Measurements from ENCODE around the gene HMGN4. TPM values are rescaled to one million over a fixed set of nuclear protein-coding genes. Genes with fewer than 3 reads are reported as not detected.

HMGN4 gene
- total and polyA plus RNA-seq, 5 donors from 2014 or later, result 59.5 to 214 (median 183) TPM

GRCh38 chr6:26588965-26589364 lies 50.8 kb downstream of the HMGN4 start:
- H3K27me3 ChIP-seq (ENCODE audit: control insufficient read depth, insufficient read depth, low read length), result peaks cover 40% of the 10 kb centered on the region
- H3K27me3 Mint-ChIP-seq, result peaks cover 49% of the 10 kb centered on the region

GRCh38 chr6:26592649-26593048 lies 54.5 kb downstream of the HMGN4 start:
- Mint-ChIP-seq H3K27me3 (peaks cover 37% of the 10 kb centered on the region), H3K36me3 (no peaks in the 10 kb centered on the region), H3K4me3 (no peak overlapping the region)

More at GRCh38 chr6:26588965-26589364, 50.8 kb downstream of the HMGN4 start:
- no peak for ATAC-seq (ENCODE audit: low read depth in 2 of 2)
- Mint-ChIP-seq H3K36me3 (no peaks in the 10 kb centered on the region), H3K9me3 (no peaks in the 10 kb centered on the region), H3K27ac (no peak overlapping the region), H3K4me3 (no peak overlapping the region), H3K4me1 (no peaks in the 10 kb centered on the region)
- Histone ChIP-seq H3K4me1 (ENCODE audit: control insufficient read depth, insufficient read depth, low read length, poor library complexity, severe bottlenecking) (no peaks in the 10 kb centered on the region), H3K9me3 (ENCODE audit: control insufficient read depth in 2 of 2, low read length in 2 of 2) (no peaks in the 10 kb centered on the region), H3K4me3 (ENCODE audit: low read depth, low read length) (no peak overlapping the region), H3K27ac (ENCODE audit: insufficient read depth, low read length, poor library complexity, severe bottlenecking) (no peak overlapping the region), H3K36me3 (ENCODE audit: control insufficient read depth, insufficient read depth, low read length) (no peaks in the 10 kb centered on the region)
- no peak for DNase-seq

GRCh38 chr6:26593278-26594130 lies 55.3 kb downstream of the HMGN4 start:
- ATAC-seq (ENCODE audit: low read depth in 2 of 2) (no peak), DNase-seq (no peak)
- H3K4me1 ChIP-seq (ENCODE audit: control insufficient read depth, insufficient read depth, low read length, poor library complexity, severe bottlenecking), result peaks cover 25% of the 10 kb centered on the region
- no peaks in the 10 kb centered on the region for H3K9me3 Mint-ChIP-seq
- H3K36me3 Mint-ChIP-seq, result peaks cover 5% of the 10 kb centered on the region
- H3K9me3 ChIP-seq (ENCODE audit: control insufficient read depth in 2 of 2, low read length in 2 of 2), result no peaks in the 10 kb centered on the region
- no peak overlapping the region for H3K4me3 ChIP-seq (ENCODE audit: low read depth, low read length)
- peak overlapping the region in 1 of 4 donors; percentile 13 for H3K4me3 Mint-ChIP-seq
- peaks cover 37% of the 10 kb centered on the region for H3K27me3 Mint-ChIP-seq
- H3K27ac Mint-ChIP-seq, result no peak overlapping the region
- H3K27ac ChIP-seq (ENCODE audit: insufficient read depth, low read length, poor library complexity, severe bottlenecking), result no peak overlapping the region
- peaks cover 33% of the 10 kb centered on the region for H3K27me3 ChIP-seq (ENCODE audit: control insufficient read depth, insufficient read depth, low read length)
- H3K36me3 ChIP-seq (ENCODE audit: control insufficient read depth, insufficient read depth, low read length), result peaks cover 5% of the 10 kb centered on the region
- peaks cover 0 to 12% (median 5%) of the 10 kb centered on the region in 4 donors for H3K4me1 Mint-ChIP-seq

More at GRCh38 chr6:26592649-26593048, 54.5 kb downstream of the HMGN4 start:
- no peaks in the 10 kb centered on the region for H3K9me3 Mint-ChIP-seq
- Histone ChIP-seq H3K9me3 (ENCODE audit: control insufficient read depth in 2 of 2, low read length in 2 of 2) (no peaks in the 10 kb centered on the region), H3K4me1 (ENCODE audit: control insufficient read depth, insufficient read depth, low read length, poor library complexity, severe bottlenecking) (peaks cover 17% of the 10 kb centered on the region), H3K27me3 (ENCODE audit: control insufficient read depth, insufficient read depth, low read length) (peaks cover 33% of the 10 kb centered on the region), H3K36me3 (ENCODE audit: control insufficient read depth, insufficient read depth, low read length) (no peaks in the 10 kb centered on the region), H3K27ac (ENCODE audit: insufficient read depth, low read length, poor library complexity, severe bottlenecking) (no peak overlapping the region), H3K4me3 (ENCODE audit: low read depth, low read length) (no peak overlapping the region)
- DNase-seq, result peak in 1 of 3 donors; percentile 30
- no peak overlapping the region for H3K27ac Mint-ChIP-seq
- peaks cover 0 to 4% (median 0%) of the 10 kb centered on the region in 4 donors for H3K4me1 Mint-ChIP-seq
- no peak for ATAC-seq (ENCODE audit: low read depth in 2 of 2)

- no peak for DNase-seq
- no peaks in the 10 kb centered on the region for H3K9me3 ChIP-seq (ENCODE audit: control insufficient read depth in 2 of 2, low read length in 2 of 2)
- Mint-ChIP-seq H3K4me3 (peak overlapping the region in 2 of 4 donors; percentile 5 to 58), H3K27me3 (peaks cover 35% of the 10 kb centered on the region), H3K36me3 (peaks cover 9% of the 10 kb centered on the region), H3K27ac (no peak overlapping the region), H3K9me3 (no peaks in the 10 kb centered on the region), H3K4me1 (peaks cover 0 to 16% (median 9%) of the 10 kb centered on the region in 4 donors)
- peaks cover 28% of the 10 kb centered on the region for H3K4me1 ChIP-seq (ENCODE audit: control insufficient read depth, insufficient read depth, low read length, poor library complexity, severe bottlenecking)
- peaks cover 33% of the 10 kb centered on the region for H3K27me3 ChIP-seq (ENCODE audit: control insufficient read depth, insufficient read depth, low read length)
- no peak overlapping the region for H3K4me3 ChIP-seq (ENCODE audit: low read depth, low read length)
- peaks cover 11% of the 10 kb centered on the region for H3K36me3 ChIP-seq (ENCODE audit: control insufficient read depth, insufficient read depth, low read length)
- no peak overlapping the region for H3K27ac ChIP-seq (ENCODE audit: insufficient read depth, low read length, poor library complexity, severe bottlenecking)
- no peak for ATAC-seq (ENCODE audit: low read depth in 2 of 2)
Observed at GRCh38 chr6:26594131-26594498, 55.9 kb downstream of the HMGN4 start.

GRCh38 chr6:26594730-26595632 lies 56.8 kb downstream of the HMGN4 start:
- DNase-seq, result peak in 1 of 3 donors; percentile 39

GRCh38 chr6:26595669-26596269 lies 57.6 kb downstream of the HMGN4 start:
- H3K4me3 ChIP-seq (ENCODE audit: low read depth, low read length), result peak overlapping the region; percentile 95
- H3K4me1 Mint-ChIP-seq, result peaks cover 0 to 26% (median 17%) of the 10 kb centered on the region in 4 donors
- H3K27me3 Mint-ChIP-seq, result peaks cover 20% of the 10 kb centered on the region
- H3K27me3 ChIP-seq (ENCODE audit: control insufficient read depth, insufficient read depth, low read length), result peaks cover 33% of the 10 kb centered on the region
- no peaks in the 10 kb centered on the region for H3K9me3 ChIP-seq (ENCODE audit: control insufficient read depth in 2 of 2, low read length in 2 of 2)
- peaks cover 28% of the 10 kb centered on the region for H3K4me1 ChIP-seq (ENCODE audit: control insufficient read depth, insufficient read depth, low read length, poor library complexity, severe bottlenecking)
- peak overlapping the region; percentile 90 for H3K27ac ChIP-seq (ENCODE audit: insufficient read depth, low read length, poor library complexity, severe bottlenecking)
- peaks cover 19% of the 10 kb centered on the region for H3K36me3 Mint-ChIP-seq
- H3K36me3 ChIP-seq (ENCODE audit: control insufficient read depth, insufficient read depth, low read length), result peaks cover 21% of the 10 kb centered on the region
- ATAC-seq (ENCODE audit: low read depth in 2 of 2), result peak; percentile 32 to 52
- DNase-seq, result peak; percentile 73 to 88 (median 76)
- no peak overlapping the region for H3K27ac Mint-ChIP-seq
- H3K9me3 Mint-ChIP-seq, result no peaks in the 10 kb centered on the region
- H3K4me3 Mint-ChIP-seq, result no peak overlapping the region

More at GRCh38 chr6:26594730-26595632, 56.8 kb downstream of the HMGN4 start:
- ATAC-seq (ENCODE audit: low read depth in 2 of 2), result no peak
- Mint-ChIP-seq H3K27ac (no peak overlapping the region), H3K27me3 (peaks cover 26% of the 10 kb centered on the region), H3K36me3 (peaks cover 16% of the 10 kb centered on the region), H3K9me3 (no peaks in the 10 kb centered on the region), H3K4me1 (peaks cover 0 to 24% (median 15%) of the 10 kb centered on the region in 4 donors), H3K4me3 (peak overlapping the region in 3 of 4 donors; percentile 5 to 58 (median 5))
- Histone ChIP-seq H3K27ac (ENCODE audit: insufficient read depth, low read length, poor library complexity, severe bottlenecking) (no peak overlapping the region), H3K4me1 (ENCODE audit: control insufficient read depth, insufficient read depth, low read length, poor library complexity, severe bottlenecking) (peaks cover 28% of the 10 kb centered on the region), H3K9me3 (ENCODE audit: control insufficient read depth in 2 of 2, low read length in 2 of 2) (no peaks in the 10 kb centered on the region), H3K27me3 (ENCODE audit: control insufficient read depth, insufficient read depth, low read length) (peaks cover 33% of the 10 kb centered on the region), H3K4me3 (ENCODE audit: low read depth, low read length) (peak overlapping the region; percentile 30), H3K36me3 (ENCODE audit: control insufficient read depth, insufficient read depth, low read length) (peaks cover 20% of the 10 kb centered on the region)

Data from CD4-positive, CD25-positive, alpha-beta regulatory T cell (primary cell).